Neural cell (in vitro differentiated cells): ENCODE data around the gene THRA. TPM values are rescaled to one million over a fixed set of nuclear protein-coding genes. Genes with fewer than 3 reads are reported as not detected.

Source experiments
- H2AFZ ChIP-seq: fragments of 200-600, 300-800 bp; sonication (generic), shearing (Covaris generic); 2 replicates; pipeline ENCODE4 v1.6.0; 2014; ENCODE audit warnings: low read depth, mild to moderate bottlenecking, antibody characterized with exemption, low read length, moderate library complexity
- H3F3A ChIP-seq: fragments of 200-600 bp; shearing (Covaris generic); 2 replicates; pipeline ENCODE4 v1.6.1; 2016; ENCODE audit warnings: mild to moderate bottlenecking, moderate library complexity, mixed read lengths, antibody characterized with exemption, low read length; ENCODE audit not compliant: insufficient read depth, poor library complexity, severe bottlenecking
- H3K27ac ChIP-seq: fragments of 200-600, 300-800 bp; sonication (generic), shearing (Covaris generic); 2 replicates; pipeline ENCODE4 v1.5.1; 2014; ENCODE audit warnings: mild to moderate bottlenecking, low read length, moderate library complexity
- H3K27me3 ChIP-seq: fragments of 300-800, 200-600 bp; sonication (generic), shearing (Covaris generic); 2 replicates; pipeline ENCODE4 v1.6.0; 2014; ENCODE audit warnings: mild to moderate bottlenecking, low read depth, low read length, moderate library complexity; ENCODE audit not compliant: insufficient read depth
- H3K36me3 ChIP-seq: fragments of 300-800, 200-600 bp; sonication (generic), shearing (Covaris generic); 2 replicates; pipeline ENCODE4 v1.5.1; 2014; ENCODE audit warnings: mild to moderate bottlenecking, antibody characterized with exemption, low read length, moderate library complexity; ENCODE audit not compliant: insufficient read depth
- H3K4me2 ChIP-seq: fragments of 300-800, 200-600 bp; sonication (generic), shearing (Covaris generic); 2 replicates; pipeline ENCODE4 v1.6.0; 2014; ENCODE audit warnings: mild to moderate bottlenecking, low read length
- H3K4me3 ChIP-seq: fragments of 300-800, 200-600 bp; sonication (generic), shearing (Covaris generic); 2 replicates; pipeline ENCODE4 v1.5.1; 2014; ENCODE audit warnings: mild to moderate bottlenecking, low read length, moderate library complexity
- H3K79me2 ChIP-seq: fragments of 200-600 bp; shearing (Covaris generic); replicated peaks from 2 replicates; pipeline ENCODE4 v1.6.0; 2014; ENCODE audit warnings: mild to moderate bottlenecking, low read length, moderate library complexity; ENCODE audit not compliant: insufficient read depth
- H3K9ac ChIP-seq: fragments of 300-800, 200-600 bp; sonication (generic), shearing (Covaris generic); 2 replicates; pipeline ENCODE4 v1.6.1; 2016; ENCODE audit warnings: mild to moderate bottlenecking, low read length, mixed read lengths
- H3K9me2 ChIP-seq: fragments of 200-600 bp; shearing (Covaris generic); 2 replicates; pipeline ENCODE4 v1.6.1; 2016; ENCODE audit warnings: mild to moderate bottlenecking, low read length, mixed read lengths; ENCODE audit not compliant: insufficient read depth
- H3K9me3 ChIP-seq: fragments of 200-600, 300-800 bp; sonication (generic), shearing (Covaris generic); 2 replicates; pipeline ENCODE4 v1.6.1; 2016; ENCODE audit warnings: mild to moderate bottlenecking, mixed run types, low read length, moderate library complexity, mixed read lengths
- H4K20me1 ChIP-seq: fragments of 200-600 bp; shearing (Covaris generic); 2 replicates; pipeline ENCODE4 v1.6.1; 2016; ENCODE audit warnings: mild to moderate bottlenecking, mixed run types; ENCODE audit not compliant: insufficient read depth
- EP300 ChIP-seq: fragments of 450-650 bp; conservative IDR thresholded peaks from 2 replicates; pipeline ENCODE4 v1.6.1; 2014; ENCODE audit warnings: antibody characterized with exemption, mild to moderate bottlenecking, moderate library complexity; ENCODE audit not compliant: poor library complexity, severe bottlenecking
- EZH2 ChIP-seq: fragments of 200-600, 300-800 bp; shearing (Covaris generic), sonication (generic); IDR thresholded peaks from 2 replicates; pipeline ENCODE4 v1.6.1; 2014; ENCODE audit warnings: antibody characterized with exemption, low read length, borderline replicate concordance, mild to moderate bottlenecking; ENCODE audit not compliant: insufficient read depth, poor library complexity, severe bottlenecking
- MXI1 ChIP-seq: fragments of 450-650 bp; conservative IDR thresholded peaks from 2 replicates; pipeline ENCODE4 v1.6.1; 2014; ENCODE audit warnings: antibody characterized with exemption, mild to moderate bottlenecking; ENCODE audit not compliant: poor library complexity, severe bottlenecking
- POLR2AphosphoS5 ChIP-seq: IDR thresholded peaks from 2 replicates; pipeline ENCODE4 v1.6.1; 2012
- RAD21 ChIP-seq: fragments of 450-650 bp; conservative IDR thresholded peaks from 2 replicates; pipeline ENCODE4 v1.6.1; 2014; ENCODE audit warnings: antibody characterized with exemption, mild to moderate bottlenecking, moderate library complexity
- SMC3 ChIP-seq: fragments of 450-650 bp; conservative IDR thresholded peaks from 2 replicates; pipeline ENCODE4 v1.6.1; 2014; ENCODE audit warnings: antibody characterized with exemption, mild to moderate bottlenecking, moderate library complexity; ENCODE audit not compliant: poor library complexity
- TAF1 ChIP-seq: IDR thresholded peaks from 2 replicates; pipeline ENCODE4 v1.6.1; 2012; ENCODE audit warnings: low read depth
- polyA plus RNA-seq: library from polyadenylated mRNA; depleted of rRNA; stranded (reverse); fragments of >200 nt; gene quantifications from 2 replicates; pipeline ENCODE4 v1.2.3, GENCODE V29; 2014
- TF ChIP-seq, protein P1 (sequence below): fragments of 450-650 bp; IDR thresholded peaks from 2 replicates; pipeline ENCODE4 v1.5.1; 2014; ENCODE audit warnings: antibody characterized with exemption, mild to moderate bottlenecking, moderate library complexity; ENCODE audit not compliant: poor library complexity, severe bottlenecking
- TF ChIP-seq, protein P2 (sequence below): IDR thresholded peaks from 2 replicates; pipeline ENCODE4 v1.6.1; 2012; ENCODE audit warnings: borderline replicate concordance

The THRA gene
- polyA plus RNA-seq, 1 donor from 2014 or later, result 97.2 TPM

DNA sequence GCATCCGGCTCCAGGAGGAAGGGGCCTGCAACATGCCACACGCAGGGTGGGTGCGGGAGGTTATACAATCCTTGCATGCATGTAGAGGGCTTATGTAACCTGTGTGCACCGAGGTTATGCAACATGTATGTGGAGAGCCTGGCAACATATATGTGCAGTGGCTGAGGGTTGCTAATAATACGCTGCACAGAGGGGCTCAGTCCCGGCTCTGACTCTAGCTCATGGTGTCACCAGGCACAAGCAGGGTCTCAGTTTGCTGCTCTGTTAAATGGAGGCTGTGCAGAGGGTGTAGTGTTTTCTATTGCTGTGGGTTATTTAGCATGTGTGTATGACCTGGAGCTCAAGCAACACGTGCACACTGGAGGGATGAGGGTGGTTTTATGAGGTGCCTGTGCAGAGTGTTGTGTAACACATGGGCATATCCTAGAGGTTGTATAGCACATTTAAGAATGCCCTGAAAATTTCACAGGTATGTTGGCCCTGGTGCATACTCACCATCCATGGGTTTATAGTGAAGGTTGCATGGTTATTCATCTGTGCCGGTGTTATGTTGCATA is 13.3 kb downstream of the THRA start:
- no peak overlapping the region for H3K9ac ChIP-seq
- H3F3A ChIP-seq, result no peaks in the 10 kb centered on the region
- no peak overlapping the region for H3K27ac ChIP-seq
- peaks cover 2% of the 10 kb centered on the region for H3K79me2 ChIP-seq
- no peaks in the 10 kb centered on the region for H4K20me1 ChIP-seq
- H3K36me3 ChIP-seq, result no peaks in the 10 kb centered on the region
- H3K9me2 ChIP-seq, result no peaks in the 10 kb centered on the region
- no peak overlapping the region for H2AFZ ChIP-seq
- no peak overlapping the region for H3K4me3 ChIP-seq
- no peaks in the 10 kb centered on the region for H3K27me3 ChIP-seq
- H3K9me3 ChIP-seq, result no peaks in the 10 kb centered on the region
- H3K4me2 ChIP-seq, result no peak overlapping the region
- TF ChIP-seq SMC3 (no peak), RAD21 (no peak), MXI1 (no peak), EP300 (no peak), TAF1 (no peak), EZH2 (no peak), POLR2AphosphoS5 (no peak)
- TF ChIP-seq, protein P1, sequence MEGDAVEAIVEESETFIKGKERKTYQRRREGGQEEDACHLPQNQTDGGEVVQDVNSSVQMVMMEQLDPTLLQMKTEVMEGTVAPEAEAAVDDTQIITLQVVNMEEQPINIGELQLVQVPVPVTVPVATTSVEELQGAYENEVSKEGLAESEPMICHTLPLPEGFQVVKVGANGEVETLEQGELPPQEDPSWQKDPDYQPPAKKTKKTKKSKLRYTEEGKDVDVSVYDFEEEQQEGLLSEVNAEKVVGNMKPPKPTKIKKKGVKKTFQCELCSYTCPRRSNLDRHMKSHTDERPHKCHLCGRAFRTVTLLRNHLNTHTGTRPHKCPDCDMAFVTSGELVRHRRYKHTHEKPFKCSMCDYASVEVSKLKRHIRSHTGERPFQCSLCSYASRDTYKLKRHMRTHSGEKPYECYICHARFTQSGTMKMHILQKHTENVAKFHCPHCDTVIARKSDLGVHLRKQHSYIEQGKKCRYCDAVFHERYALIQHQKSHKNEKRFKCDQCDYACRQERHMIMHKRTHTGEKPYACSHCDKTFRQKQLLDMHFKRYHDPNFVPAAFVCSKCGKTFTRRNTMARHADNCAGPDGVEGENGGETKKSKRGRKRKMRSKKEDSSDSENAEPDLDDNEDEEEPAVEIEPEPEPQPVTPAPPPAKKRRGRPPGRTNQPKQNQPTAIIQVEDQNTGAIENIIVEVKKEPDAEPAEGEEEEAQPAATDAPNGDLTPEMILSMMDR, result no peak
- TF ChIP-seq, protein P2, sequence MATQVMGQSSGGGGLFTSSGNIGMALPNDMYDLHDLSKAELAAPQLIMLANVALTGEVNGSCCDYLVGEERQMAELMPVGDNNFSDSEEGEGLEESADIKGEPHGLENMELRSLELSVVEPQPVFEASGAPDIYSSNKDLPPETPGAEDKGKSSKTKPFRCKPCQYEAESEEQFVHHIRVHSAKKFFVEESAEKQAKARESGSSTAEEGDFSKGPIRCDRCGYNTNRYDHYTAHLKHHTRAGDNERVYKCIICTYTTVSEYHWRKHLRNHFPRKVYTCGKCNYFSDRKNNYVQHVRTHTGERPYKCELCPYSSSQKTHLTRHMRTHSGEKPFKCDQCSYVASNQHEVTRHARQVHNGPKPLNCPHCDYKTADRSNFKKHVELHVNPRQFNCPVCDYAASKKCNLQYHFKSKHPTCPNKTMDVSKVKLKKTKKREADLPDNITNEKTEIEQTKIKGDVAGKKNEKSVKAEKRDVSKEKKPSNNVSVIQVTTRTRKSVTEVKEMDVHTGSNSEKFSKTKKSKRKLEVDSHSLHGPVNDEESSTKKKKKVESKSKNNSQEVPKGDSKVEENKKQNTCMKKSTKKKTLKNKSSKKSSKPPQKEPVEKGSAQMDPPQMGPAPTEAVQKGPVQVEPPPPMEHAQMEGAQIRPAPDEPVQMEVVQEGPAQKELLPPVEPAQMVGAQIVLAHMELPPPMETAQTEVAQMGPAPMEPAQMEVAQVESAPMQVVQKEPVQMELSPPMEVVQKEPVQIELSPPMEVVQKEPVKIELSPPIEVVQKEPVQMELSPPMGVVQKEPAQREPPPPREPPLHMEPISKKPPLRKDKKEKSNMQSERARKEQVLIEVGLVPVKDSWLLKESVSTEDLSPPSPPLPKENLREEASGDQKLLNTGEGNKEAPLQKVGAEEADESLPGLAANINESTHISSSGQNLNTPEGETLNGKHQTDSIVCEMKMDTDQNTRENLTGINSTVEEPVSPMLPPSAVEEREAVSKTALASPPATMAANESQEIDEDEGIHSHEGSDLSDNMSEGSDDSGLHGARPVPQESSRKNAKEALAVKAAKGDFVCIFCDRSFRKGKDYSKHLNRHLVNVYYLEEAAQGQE, result no peak

DNA sequence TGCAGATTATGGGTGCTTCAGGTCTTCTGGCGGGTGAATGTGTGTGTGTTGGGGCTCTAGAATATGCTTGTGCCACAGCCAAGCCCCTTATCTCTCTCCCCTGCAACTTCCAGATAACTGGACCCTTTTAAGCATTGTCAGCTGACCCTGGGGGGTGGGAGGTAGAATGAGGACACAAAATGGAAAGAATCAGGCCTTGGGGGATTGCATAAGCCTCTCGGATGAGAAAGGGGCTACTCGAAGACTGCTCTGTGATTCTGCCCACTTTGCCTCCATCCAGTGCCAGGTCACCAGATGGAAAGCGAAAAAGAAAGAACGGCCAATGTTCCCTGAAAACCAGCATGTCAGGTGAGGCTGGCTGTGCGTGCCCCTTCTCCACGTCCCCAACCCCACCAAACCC is 13.8 kb downstream of the THRA start:
- no peak overlapping the region for H3K27ac ChIP-seq
- H3K9me3 ChIP-seq, result no peaks in the 10 kb centered on the region
- no peaks in the 10 kb centered on the region for H3K36me3 ChIP-seq

More for the DNA sequence above, 13.8 kb downstream of the THRA start:
- H2AFZ ChIP-seq, result no peak overlapping the region
- H3F3A ChIP-seq, result no peaks in the 10 kb centered on the region
- H3K9me2 ChIP-seq, result no peaks in the 10 kb centered on the region
- no peak overlapping the region for H3K4me3 ChIP-seq
- H3K9ac ChIP-seq, result no peak overlapping the region
- TF ChIP-seq MXI1 (no peak), TAF1 (no peak), POLR2AphosphoS5 (no peak), EZH2 (no peak), RAD21 (no peak), SMC3 (no peak), EP300 (no peak)
- TF ChIP-seq, protein P1, result no peak
- TF ChIP-seq, protein P2, result no peak
- no peaks in the 10 kb centered on the region for H3K79me2 ChIP-seq
- no peaks in the 10 kb centered on the region for H4K20me1 ChIP-seq
- no peak overlapping the region for H3K4me2 ChIP-seq
- H3K27me3 ChIP-seq, result no peaks in the 10 kb centered on the region
